ENCODE measurements around the gene LACRT.

LACRT gene

DNA sequence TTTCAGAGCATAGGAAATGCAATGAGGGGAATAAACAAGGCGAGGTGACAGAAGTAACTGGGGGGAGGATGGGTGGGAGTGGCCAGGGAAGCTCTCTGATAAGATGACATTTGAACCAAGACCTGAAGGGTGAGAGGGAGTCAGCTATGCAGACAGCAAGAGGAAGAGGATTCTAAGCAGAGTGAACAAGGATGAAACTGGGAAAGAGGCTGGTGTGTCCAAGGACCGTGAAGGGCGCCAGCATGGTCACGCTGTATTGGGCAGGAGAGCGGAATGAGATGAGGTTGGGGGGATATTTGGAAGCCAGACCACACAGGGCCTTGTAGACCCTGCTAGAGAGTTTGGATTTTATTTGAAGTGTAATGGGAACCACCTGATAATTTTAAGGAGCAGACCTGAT is 35.7 kb downstream of the LACRT start:
- Histone ChIP-seq H3K4me1 (ENCODE audit: control insufficient read depth in 1 of 2, insufficient read depth in 1 of 2, low read depth in 1 of 2, low read length in 1 of 2) (peaks cover 0 to 9% of the 10 kb centered on the region in 2 experiments), H3K27ac (no peak overlapping the region), H3K36me3 (no peaks in the 10 kb centered on the region), H3K9me3 (no peaks in the 10 kb centered on the region), H3K27me3 (peaks cover 21% of the 10 kb centered on the region), H3K4me3 (ENCODE audit: low read depth in 1 of 2, low read length in 1 of 2) (no peak overlapping the region)
- no peak for TF ChIP-seq CTCF (IDR thresholded peaks at IDR 0.05)

GRCh38 chr12:54596526-54596946 is 38.2 kb downstream of the LACRT start:
- no peak overlapping the region for H3K4me3 ChIP-seq (ENCODE audit: low read depth in 1 of 2, low read length in 1 of 2)
- no peaks in the 10 kb centered on the region for H3K4me1 ChIP-seq (ENCODE audit: control insufficient read depth in 1 of 2, insufficient read depth in 1 of 2, low read depth in 1 of 2, low read length in 1 of 2)
- peaks cover 35% of the 10 kb centered on the region for H3K27me3 ChIP-seq
- H3K27ac ChIP-seq = no peak overlapping the region
- H3K9me3 ChIP-seq = no peaks in the 10 kb centered on the region
- H3K36me3 ChIP-seq = no peaks in the 10 kb centered on the region
- TF ChIP-seq CTCF (IDR thresholded peaks at IDR 0.05) = peak; percentile 45

- H3K9me3 ChIP-seq = no peaks in the 10 kb centered on the region
- H3K4me3 ChIP-seq (ENCODE audit: low read depth in 1 of 2, low read length in 1 of 2) = no peak overlapping the region
- H3K36me3 ChIP-seq = no peaks in the 10 kb centered on the region
- TF ChIP-seq CTCF (IDR thresholded peaks at IDR 0.05) = no peak
- peaks cover 42% of the 10 kb centered on the region for H3K27me3 ChIP-seq
- no peaks in the 10 kb centered on the region for H3K4me1 ChIP-seq (ENCODE audit: control insufficient read depth in 1 of 2, insufficient read depth in 1 of 2, low read depth in 1 of 2, low read length in 1 of 2)
- H3K27ac ChIP-seq = no peak overlapping the region
Measured at GRCh38 chr12:54595471-54595870, 39.2 kb downstream of the LACRT start.

DNA sequence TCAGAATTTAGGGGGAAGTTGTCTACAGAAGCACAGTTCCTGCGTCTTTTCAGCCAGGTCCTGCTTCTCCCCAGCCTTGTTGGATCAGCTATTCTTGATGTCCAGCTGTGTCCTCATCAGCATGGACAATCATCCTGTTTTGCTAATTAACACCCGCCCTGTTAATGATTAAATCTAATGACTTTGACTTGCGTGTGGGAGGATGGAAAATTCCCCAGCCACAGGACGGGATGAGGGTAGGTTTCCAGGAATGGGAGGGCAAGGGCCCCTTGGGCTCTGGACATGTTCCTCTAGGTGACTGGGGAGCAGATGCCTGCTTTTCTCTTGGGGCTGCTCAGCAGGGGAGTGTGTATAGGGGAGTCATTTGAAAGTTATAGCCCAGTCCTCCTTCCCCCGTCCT is 41.0 kb downstream of the LACRT start:
- Histone ChIP-seq H3K9me3 (no peaks in the 10 kb centered on the region), H3K36me3 (no peaks in the 10 kb centered on the region), H3K4me1 (ENCODE audit: control insufficient read depth in 1 of 2, insufficient read depth in 1 of 2, low read depth in 1 of 2, low read length in 1 of 2) (peaks cover 0 to under 1% of the 10 kb centered on the region in 2 experiments), H3K4me3 (ENCODE audit: low read depth in 1 of 2, low read length in 1 of 2) (no peak overlapping the region), H3K27me3 (peaks cover 46% of the 10 kb centered on the region), H3K27ac (no peak overlapping the region)
- no peak for TF ChIP-seq CTCF (IDR thresholded peaks at IDR 0.05)

- Histone ChIP-seq H3K4me1 (ENCODE audit: control insufficient read depth in 1 of 2, insufficient read depth in 1 of 2, low read depth in 1 of 2, low read length in 1 of 2) (peaks cover 0 to 4% of the 10 kb centered on the region in 2 experiments), H3K36me3 (no peaks in the 10 kb centered on the region), H3K9me3 (no peaks in the 10 kb centered on the region), H3K4me3 (ENCODE audit: low read depth in 1 of 2, low read length in 1 of 2) (no peak overlapping the region), H3K27ac (no peak overlapping the region), H3K27me3 (peaks cover 49% of the 10 kb centered on the region)
- TF ChIP-seq CTCF (IDR thresholded peaks at IDR 0.05) = no peak
Measured at GRCh38 chr12:54593135-54593534, 41.6 kb downstream of the LACRT start.

DNA sequence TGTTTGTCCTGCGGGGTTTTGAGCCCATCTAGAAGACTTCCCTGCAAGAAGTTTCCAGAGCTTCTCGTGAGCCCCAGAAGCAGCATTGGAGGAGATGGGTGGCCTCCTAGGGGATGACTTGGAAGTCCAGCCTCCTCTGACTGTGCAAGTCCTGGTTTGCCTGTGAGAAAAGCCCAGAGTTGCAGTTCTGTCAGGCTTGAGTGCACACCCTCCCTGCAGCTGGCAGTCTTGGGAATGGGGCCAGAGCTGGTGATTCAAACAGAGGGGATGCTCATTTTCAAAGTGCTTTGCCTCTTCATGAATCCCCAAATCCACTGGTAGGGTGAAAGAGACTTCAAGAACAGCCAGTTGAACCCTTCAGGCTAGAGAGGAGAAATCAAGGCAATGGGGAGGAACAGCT is 42.4 kb downstream of the LACRT start:
- Histone ChIP-seq H3K27me3 (peaks cover 56% of the 10 kb centered on the region), H3K9me3 (no peaks in the 10 kb centered on the region), H3K4me3 (ENCODE audit: low read depth in 1 of 2, low read length in 1 of 2) (no peak overlapping the region), H3K36me3 (no peaks in the 10 kb centered on the region), H3K4me1 (ENCODE audit: control insufficient read depth in 1 of 2, insufficient read depth in 1 of 2, low read depth in 1 of 2, low read length in 1 of 2) (peaks cover 0 to 4% of the 10 kb centered on the region in 2 experiments), H3K27ac (no peak overlapping the region)
- TF ChIP-seq CTCF (IDR thresholded peaks at IDR 0.05) = no peak
